ENCODE results near the gene GARNL3.

GARNL3 gene

GRCh38 chr9:127417131-127418036 lies 152.8 kb downstream of the GARNL3 start:
- ChIA-PET POLR2A (interaction anchor here (0.5 to 1.2 kb wide), 2 partner anchors 21 to 161 kb away, joined by 4 to 8 read pairs; no protein-coding TSS in a partner anchor), CTCF (interaction anchor here (0.6 to 2.0 kb wide), 8 partner anchors 13 to 212 kb away, joined by 3 to 5 read pairs (median 3); no protein-coding TSS in a partner anchor)
- no peaks in the 10 kb centered on the region for H3K4me1 ChIP-seq (ENCODE audit: control insufficient read depth, insufficient read depth, low read length)
- H3K36me3 ChIP-seq (ENCODE audit: control insufficient read depth in 2 of 2, insufficient read depth in 1 of 2, low read length in 2 of 2) = no peaks in the 10 kb centered on the region; a peak in 1 of 3 replicates
- no peaks in the 10 kb centered on the region for H3K9me3 ChIP-seq (ENCODE audit: control insufficient read depth, insufficient read depth, low read depth, low read length)
- H3K4me3 ChIP-seq (ENCODE audit: low read depth, low read length) = no peak overlapping the region
- no peak overlapping the region for H3K27ac ChIP-seq (ENCODE audit: extremely low read depth, low read depth, low read length)
- TF ChIP-seq FEZF1 (tag by site-specific recombination; IDR thresholded peaks at IDR 0.05) (no peak), KLF9 (tag by site-specific recombination; IDR thresholded peaks at IDR 0.05; ENCODE audit: low read depth) (peak; percentile 42), OSR2 (tag by site-specific recombination; IDR thresholded peaks at IDR 0.05) (peak; percentile 19; the same call in 1 of the 2 replicates), ZNF513 (tag by site-specific recombination; IDR thresholded peaks at IDR 0.05) (0 out of 2 replicates have a peak, but pooled peaks have one; percentile 28), ZNF184 (tag by site-specific recombination; IDR thresholded peaks at IDR 0.05) (no peak), ZNF133 (tag by site-specific recombination; IDR thresholded peaks at IDR 0.05) (no peak), ZNF600 (tag by site-specific recombination; IDR thresholded peaks at IDR 0.05) (peak; percentile 66), ZNF585B (tag by site-specific recombination; IDR thresholded peaks at IDR 0.05) (no peak), KLF1 (tag by site-specific recombination; IDR thresholded peaks at IDR 0.05) (peak; percentile 84), ZNF341 (tag by site-specific recombination; IDR thresholded peaks at IDR 0.05; ENCODE audit: low read depth) (peak; percentile 57), GLIS2 (tag by site-specific recombination; IDR thresholded peaks at IDR 0.05) (no peak), ZNF248 (tag by site-specific recombination; IDR thresholded peaks at IDR 0.05) (no peak), ZNF621 (tag by site-specific recombination; IDR thresholded peaks at IDR 0.05) (no peak), ZBTB11 (tag by site-specific recombination; conservative IDR thresholded peaks at IDR 0.05; ENCODE audit: low read depth) (no peak), ZNF629 (tag by site-specific recombination; IDR thresholded peaks at IDR 0.05) (peak; percentile 38; the same call in 1 of the 2 replicates)

GRCh38 chr9:127418037-127418471 lies 153.5 kb downstream of the GARNL3 start:
- no peaks in the 10 kb centered on the region for H3K9me3 ChIP-seq (ENCODE audit: control insufficient read depth, insufficient read depth, low read depth, low read length)
- H3K27ac ChIP-seq (ENCODE audit: extremely low read depth, low read depth, low read length) = no peak overlapping the region
- POLR2A ChIA-PET = interaction anchor here (0.5 to 1.2 kb wide), 2 partner anchors 22 to 160 kb away, joined by 4 to 8 read pairs; no protein-coding TSS in a partner anchor
- H3K36me3 ChIP-seq (ENCODE audit: control insufficient read depth in 2 of 2, insufficient read depth in 1 of 2, low read length in 2 of 2) = no peaks in the 10 kb centered on the region
- CTCF ChIA-PET = interaction anchor here (0.6 to 2.0 kb wide), 8 partner anchors 16 to 213 kb away, joined by 3 to 5 read pairs (median 3); no protein-coding TSS in a partner anchor
- H3K4me1 ChIP-seq (ENCODE audit: control insufficient read depth, insufficient read depth, low read length) = 0 out of 2 replicates have a peak, but pooled peaks cover 3% of the 10 kb centered on the region
- TF ChIP-seq ZFHX2 (tag by site-specific recombination; conservative IDR thresholded peaks at IDR 0.05) (peak; percentile 59), EGR2 (tag by site-specific recombination; IDR thresholded peaks at IDR 0.05; ENCODE audit: low read depth) (peak; percentile 69), CTCF (tag by site-specific recombination; IDR thresholded peaks at IDR 0.05) (0 out of 2 replicates have a peak, but pooled peaks have one; percentile 17), ZNF10 (tag by site-specific recombination; IDR thresholded peaks at IDR 0.05) (no peak), ZIC2 (tag by site-specific recombination; IDR thresholded peaks at IDR 0.05) (peak; percentile 64)
- H3K4me3 ChIP-seq (ENCODE audit: low read depth, low read length) = no peak overlapping the region
